ENCODE data around the gene ERICH6B. TPM values are rescaled to one million over a fixed set of nuclear protein-coding genes. Genes with fewer than 3 reads are reported as not detected.

Gene ERICH6B
- total and polyA plus RNA-seq, 2 experiments from 2014 or later: 0.52 TPM; not detected in 1

- DNase-seq (ENCODE audit: low spot score): no peak
- TF ChIP-seq EZH2 (IDR thresholded peaks at IDR 0.05; ENCODE audit: borderline replicate concordance) (no peak), CTCF (IDR thresholded peaks at IDR 0.05; ENCODE audit: poor library complexity) (no peak), EZH2phosphoT487 (IDR thresholded peaks at IDR 0.05; ENCODE audit: low read depth, severe bottlenecking, unreplicated experiment) (no peak)
- Histone ChIP-seq H4K20me1 (ENCODE audit: insufficient read depth, poor library complexity, severe bottlenecking) (no peaks in the 10 kb centered on the region), H3K9me3 (ENCODE audit: low read depth) (no peaks in the 10 kb centered on the region), H3K36me3 (replicated peaks; ENCODE audit: insufficient read depth, low read depth) (no peaks in the 10 kb centered on the region), H3K27ac (no peak overlapping the region), H3K9me2 (replicated peaks; ENCODE audit: insufficient read depth) (no peaks in the 10 kb centered on the region), H2AFZ (no peak overlapping the region), H3K27me3 (no peaks in the 10 kb centered on the region), H3K4me2 (no peak overlapping the region), H3K4me3 (no peak overlapping the region), H3K79me2 (no peaks in the 10 kb centered on the region), H3K4me1 (ENCODE audit: insufficient read depth) (peaks cover 8% of the 10 kb centered on the region)
- 87% methylated on average over 7 of the region's 7 CpGs for WGBS (ENCODE audit: low lambda C conversion rate, missing lambda C conversion rate)
Measured at GRCh38 chr13:45630791-45631190, 15.3 kb upstream of the ERICH6B start.

GRCh38 chr13:45629940-45630339 lies 14.4 kb upstream of the ERICH6B start:
- H3K4me3 ChIP-seq: no peak overlapping the region
- H2AFZ ChIP-seq: no peak overlapping the region
- H3K4me2 ChIP-seq: no peak overlapping the region
- no peaks in the 10 kb centered on the region for H3K79me2 ChIP-seq
- 94% methylated on average over 1 of the region's 1 CpG for WGBS (ENCODE audit: low lambda C conversion rate, missing lambda C conversion rate)
- H3K9me2 ChIP-seq (replicated peaks; ENCODE audit: insufficient read depth): no peaks in the 10 kb centered on the region
- H3K27me3 ChIP-seq: no peaks in the 10 kb centered on the region
- no peaks in the 10 kb centered on the region for H4K20me1 ChIP-seq (ENCODE audit: insufficient read depth, poor library complexity, severe bottlenecking)
- H3K4me1 ChIP-seq (ENCODE audit: insufficient read depth): peaks cover 8% of the 10 kb centered on the region
- no peak for DNase-seq (ENCODE audit: low spot score)
- H3K9me3 ChIP-seq (ENCODE audit: low read depth): no peaks in the 10 kb centered on the region
- no peak for TF ChIP-seq EZH2 (IDR thresholded peaks at IDR 0.05; ENCODE audit: borderline replicate concordance)
- no peak for TF ChIP-seq EZH2phosphoT487 (IDR thresholded peaks at IDR 0.05; ENCODE audit: low read depth, severe bottlenecking, unreplicated experiment)
- TF ChIP-seq CTCF (IDR thresholded peaks at IDR 0.05; ENCODE audit: poor library complexity): no peak
- no peaks in the 10 kb centered on the region for H3K36me3 ChIP-seq (replicated peaks; ENCODE audit: insufficient read depth, low read depth)
- no peak overlapping the region for H3K27ac ChIP-seq

GRCh38 chr13:45628094-45628493 lies 12.6 kb upstream of the ERICH6B start:
- TF ChIP-seq EZH2 (IDR thresholded peaks at IDR 0.05; ENCODE audit: borderline replicate concordance) (no peak), CTCF (IDR thresholded peaks at IDR 0.05; ENCODE audit: poor library complexity) (no peak)
- Histone ChIP-seq H3K27me3 (no peaks in the 10 kb centered on the region), H2AFZ (no peak overlapping the region), H3K4me1 (ENCODE audit: insufficient read depth) (peaks cover 8% of the 10 kb centered on the region), H3K9me2 (replicated peaks; ENCODE audit: insufficient read depth) (no peaks in the 10 kb centered on the region), H3K4me2 (no peak overlapping the region), H3K27ac (no peak overlapping the region), H3K9me3 (ENCODE audit: low read depth) (no peaks in the 10 kb centered on the region), H3K79me2 (no peaks in the 10 kb centered on the region), H3K4me3 (no peak overlapping the region), H4K20me1 (ENCODE audit: insufficient read depth, poor library complexity, severe bottlenecking) (no peaks in the 10 kb centered on the region), H3K36me3 (replicated peaks; ENCODE audit: insufficient read depth, low read depth) (no peaks in the 10 kb centered on the region)
- WGBS (ENCODE audit: low lambda C conversion rate, missing lambda C conversion rate): 95% methylated on average over 3 of the region's 3 CpGs
- DNase-seq (ENCODE audit: low spot score): no peak

- no peaks in the 10 kb centered on the region for H3K9me3 ChIP-seq (ENCODE audit: low read depth)
- H3K4me2 ChIP-seq: no peak overlapping the region
- no peaks in the 10 kb centered on the region for H3K27me3 ChIP-seq
- H3K9me2 ChIP-seq (replicated peaks; ENCODE audit: insufficient read depth): no peaks in the 10 kb centered on the region
- TF ChIP-seq CTCF (IDR thresholded peaks at IDR 0.05; ENCODE audit: poor library complexity) (no peak), EZH2 (IDR thresholded peaks at IDR 0.05; ENCODE audit: borderline replicate concordance) (no peak), EZH2phosphoT487 (IDR thresholded peaks at IDR 0.05; ENCODE audit: low read depth, severe bottlenecking, unreplicated experiment) (no peak)
- no peak for DNase-seq (ENCODE audit: low spot score)
- H2AFZ ChIP-seq: no peak overlapping the region
- 59% methylated on average over 1 of the region's 1 CpG for WGBS (ENCODE audit: low lambda C conversion rate, missing lambda C conversion rate)
- H3K27ac ChIP-seq: no peak overlapping the region
- no peaks in the 10 kb centered on the region for H3K79me2 ChIP-seq
- H3K4me1 ChIP-seq (ENCODE audit: insufficient read depth): peaks cover 8% of the 10 kb centered on the region
- no peaks in the 10 kb centered on the region for H3K36me3 ChIP-seq (replicated peaks; ENCODE audit: insufficient read depth, low read depth)
- no peaks in the 10 kb centered on the region for H4K20me1 ChIP-seq (ENCODE audit: insufficient read depth, poor library complexity, severe bottlenecking)
- H3K4me3 ChIP-seq: no peak overlapping the region
Measured at GRCh38 chr13:45627656-45628055, 12.1 kb upstream of the ERICH6B start.
